ENCODE results near the gene C16orf74.

Gene C16orf74

GRCh38 chr16:85673529-85674417 lies 77.1 kb downstream of the C16orf74 start:
- peak; percentile 22 for ATAC-seq
- DNase-seq, result no peak

- DNase-seq (no peak), ATAC-seq (no peak)
Observed at GRCh38 chr16:85670840-85671239, 80.1 kb downstream of the C16orf74 start.

- DNase-seq, result no peak
- no peak for ATAC-seq
Observed at GRCh38 chr16:85668676-85669424, 82.0 kb downstream of the C16orf74 start.

DNA sequence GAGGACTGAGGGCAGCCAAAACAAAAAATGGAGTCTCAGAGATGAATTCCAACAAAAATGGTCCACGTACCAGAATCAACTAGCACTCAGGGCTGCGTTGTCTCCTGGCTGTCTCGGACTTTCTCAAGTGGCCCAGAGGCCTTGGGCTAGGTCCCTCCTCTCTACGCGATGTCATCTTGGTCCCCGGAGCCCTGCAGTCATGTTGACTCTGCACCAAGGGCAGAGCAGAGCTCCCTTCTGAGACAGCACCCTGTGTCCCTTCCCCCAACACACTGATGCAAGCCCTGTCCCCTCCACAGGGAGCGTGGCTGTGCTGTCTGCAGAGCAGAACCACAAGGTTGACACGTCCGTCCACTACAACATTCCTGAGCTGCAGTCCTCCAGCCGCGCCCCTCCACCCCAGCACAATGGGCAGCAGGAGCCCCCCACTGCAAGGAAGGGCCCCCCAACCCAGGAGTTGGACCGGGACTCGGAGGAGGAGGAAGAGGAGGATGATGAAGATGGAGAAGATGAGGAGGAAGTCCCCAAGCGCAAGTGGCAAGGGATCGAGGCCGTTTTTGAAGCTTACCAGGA lies 83.0 kb downstream of the C16orf74 start:
- DNase-seq (no peak), ATAC-seq (no peak)

- DNase-seq, result no peak
- ATAC-seq, result no peak
Observed at GRCh38 chr16:85667261-85667660, 83.6 kb downstream of the C16orf74 start.

DNA sequence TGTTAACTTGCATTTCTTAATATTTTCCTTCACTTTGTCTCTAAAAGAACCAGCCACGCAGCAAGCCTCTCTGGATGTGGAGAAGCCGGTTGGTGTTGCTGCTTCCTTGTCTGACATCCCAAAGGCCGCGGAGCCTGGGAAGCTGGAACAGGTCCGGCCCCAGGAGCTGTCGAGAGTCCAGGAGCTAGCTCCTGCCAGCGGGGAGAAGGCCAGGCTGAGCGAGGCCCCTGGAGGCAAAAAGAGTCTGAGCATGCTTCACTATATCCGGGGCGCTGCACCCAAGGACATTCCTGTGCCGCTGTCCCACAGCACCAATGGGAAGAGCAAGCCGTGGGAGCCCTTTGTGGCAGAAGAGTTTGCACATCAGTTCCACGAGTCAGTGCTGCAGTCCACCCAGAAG lies 85.0 kb downstream of the C16orf74 start:
- ATAC-seq (no peak), DNase-seq (no peak)

- DNase-seq (no peak), ATAC-seq (no peak)
Observed at GRCh38 chr16:85665373-85665740, 85.5 kb downstream of the C16orf74 start.

DNA sequence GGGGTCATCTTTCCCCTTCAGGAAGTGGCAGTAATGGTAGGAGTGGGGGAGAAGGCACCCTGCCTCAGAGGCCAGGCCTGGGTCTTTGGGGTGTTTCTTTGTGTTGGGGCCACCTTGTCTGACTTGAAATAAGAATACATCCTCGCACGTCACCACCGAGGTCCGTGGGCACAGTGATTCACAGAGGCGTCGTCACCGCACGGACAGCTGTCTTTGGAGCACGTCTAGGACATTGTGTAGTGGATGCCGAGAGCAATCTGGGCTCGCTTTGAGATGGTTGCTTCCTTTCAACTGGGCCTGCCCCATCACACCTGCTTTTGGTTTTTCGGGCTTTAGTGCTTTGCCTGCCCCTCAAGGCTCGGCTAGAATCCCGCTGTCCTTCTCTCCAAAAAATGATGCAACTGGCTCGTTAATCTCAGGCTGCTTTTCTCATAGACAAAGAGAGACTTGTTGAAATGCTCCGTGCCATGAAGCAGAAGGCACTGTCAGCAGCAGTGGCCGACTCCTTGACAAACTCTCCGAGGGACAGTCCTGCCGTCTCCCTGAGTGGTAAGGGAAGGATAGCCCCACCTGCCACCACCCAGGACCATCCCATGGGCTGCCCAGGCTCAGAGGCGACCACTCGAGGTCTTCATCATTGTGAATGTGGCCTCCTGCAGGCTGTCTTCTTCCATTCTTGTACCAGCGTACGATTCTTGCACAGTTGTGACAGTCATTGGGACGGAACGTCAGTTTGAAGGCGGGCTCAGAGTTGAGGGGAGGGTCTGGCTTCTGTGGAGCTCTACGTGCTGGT lies 86.1 kb downstream of the C16orf74 start:
- ATAC-seq, result no peak

DNA sequence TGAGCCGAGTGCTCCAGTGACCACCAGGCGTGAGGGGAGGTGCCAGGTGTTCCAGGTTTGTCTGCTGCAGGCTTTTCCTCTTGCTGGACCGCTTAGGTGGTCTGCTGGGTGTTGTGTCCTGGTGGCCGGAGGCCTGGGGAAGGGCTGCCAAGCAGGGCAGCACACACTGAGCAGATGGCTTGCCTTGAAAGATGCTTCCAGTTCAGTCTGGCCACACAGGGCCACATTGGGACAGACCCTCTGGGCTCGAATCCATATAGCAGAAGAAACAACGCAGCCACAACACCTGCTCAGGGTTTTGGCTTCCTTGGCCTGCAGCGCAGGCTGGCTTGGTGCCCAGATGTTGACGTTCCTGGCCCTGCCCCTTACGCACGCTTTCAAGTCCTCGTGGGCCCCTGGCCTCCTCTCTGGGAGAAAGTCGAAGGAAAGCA lies 87.0 kb downstream of the C16orf74 start:
- no peak for ATAC-seq
- no peak for DNase-seq

More for the DNA sequence above, 86.1 kb downstream of the C16orf74 start:
- no peak for DNase-seq

DNA sequence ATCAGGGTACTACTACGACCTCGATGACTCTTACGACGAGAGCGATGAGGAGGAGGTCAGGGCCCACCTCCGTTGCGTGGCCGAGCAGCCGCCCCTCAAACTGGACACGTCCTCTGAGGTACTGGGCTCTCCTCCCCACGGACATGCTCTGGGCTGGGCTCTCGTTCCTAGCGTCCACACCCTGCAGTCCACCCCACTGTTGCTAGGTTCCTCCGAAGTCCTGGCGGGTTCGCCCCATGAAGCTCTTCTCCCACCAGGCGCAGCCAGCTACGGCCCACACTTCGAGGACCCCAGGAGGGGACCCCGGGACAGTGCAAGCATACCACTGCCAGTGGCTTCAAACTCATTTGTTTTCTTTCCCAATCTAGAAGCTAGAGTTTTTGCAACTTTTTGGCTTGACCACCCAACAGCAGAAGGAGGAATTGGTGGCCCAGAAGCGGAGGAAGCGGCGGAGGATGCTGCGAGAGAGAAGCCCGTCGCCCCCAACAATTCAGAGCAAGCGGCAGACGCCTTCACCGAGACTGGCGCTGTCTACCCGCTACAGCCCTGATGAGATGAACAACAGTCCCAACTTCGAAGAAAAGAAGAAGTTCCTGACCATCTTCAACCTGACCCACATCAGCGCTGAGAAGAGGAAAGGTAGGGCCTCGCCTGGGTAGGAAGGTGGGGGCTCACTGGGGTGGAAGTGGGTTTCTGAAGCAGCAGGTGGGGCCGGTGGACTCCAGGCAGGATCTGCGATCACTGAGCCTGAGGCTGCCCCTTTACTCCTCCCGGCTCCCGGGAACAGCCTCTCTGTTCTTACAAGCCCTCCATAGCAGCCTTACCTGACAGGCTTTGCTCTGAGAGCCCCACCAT lies 87.7 kb downstream of the C16orf74 start:
- DNase-seq, result no peak
- ATAC-seq, result no peak

DNA sequence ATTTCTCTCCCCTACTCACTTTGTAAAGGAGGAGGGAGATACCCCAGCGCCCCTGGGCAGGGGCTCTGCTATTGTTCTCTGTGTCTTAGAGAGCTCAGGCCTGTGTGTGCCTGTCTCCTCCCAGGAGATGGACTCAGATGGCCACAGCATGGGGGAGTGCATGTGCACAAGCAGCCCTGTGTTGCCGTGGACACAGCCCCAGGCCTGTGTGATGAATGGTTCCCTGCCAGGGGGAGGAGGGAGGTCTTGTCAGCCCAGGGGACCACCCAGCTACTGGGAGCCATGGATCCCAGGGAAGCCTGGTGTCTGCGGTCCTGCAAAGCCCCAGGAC lies 88.4 kb downstream of the C16orf74 start:
- DNase-seq (no peak), ATAC-seq (no peak)

- ATAC-seq, result no peak
- DNase-seq, result no peak
Observed at GRCh38 chr16:85661740-85662481, 89.0 kb downstream of the C16orf74 start.

DNA sequence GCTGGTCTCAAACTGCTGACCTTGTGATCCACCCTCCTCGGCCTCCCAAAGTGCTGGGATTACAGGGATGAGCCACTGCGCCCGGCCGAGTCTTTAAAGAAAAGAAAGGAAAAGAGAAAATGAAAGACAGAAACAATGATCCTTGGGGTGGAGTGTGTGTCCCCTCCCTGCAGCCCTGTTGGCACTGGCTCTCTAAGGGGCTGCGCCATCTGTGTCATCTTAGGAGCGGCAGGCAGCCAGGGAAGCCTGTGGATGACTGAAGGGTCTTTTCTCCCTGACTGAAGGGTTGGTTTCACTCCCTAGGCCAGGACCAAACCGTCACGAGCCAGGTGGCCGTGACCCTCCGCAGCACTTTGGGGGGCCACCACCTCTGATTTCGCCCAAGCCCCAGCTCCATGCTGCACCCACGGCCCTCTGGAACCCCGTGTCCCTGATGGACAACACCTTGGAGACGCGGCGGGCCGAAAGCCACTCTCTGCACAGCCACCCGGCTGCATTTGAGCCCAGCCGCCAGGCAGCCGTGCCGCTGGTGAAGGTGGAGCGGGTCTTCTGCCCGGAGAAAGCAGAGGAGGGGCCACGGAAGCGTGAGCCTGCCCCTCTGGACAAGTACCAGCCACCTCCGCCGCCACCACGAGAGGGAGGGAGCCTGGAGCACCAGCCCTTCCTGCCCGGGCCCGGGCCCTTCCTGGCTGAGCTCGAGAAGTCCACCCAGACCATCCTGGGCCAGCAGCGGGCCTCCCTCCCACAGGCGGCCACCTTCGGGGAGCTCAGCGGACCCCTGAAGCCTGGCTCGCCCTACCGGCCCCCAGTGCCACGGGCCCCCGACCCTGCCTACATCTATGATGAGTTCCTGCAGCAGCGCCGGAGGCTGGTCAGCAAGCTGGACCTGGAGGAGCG lies 89.8 kb downstream of the C16orf74 start:
- ATAC-seq (no peak), DNase-seq (no peak)

DNA sequence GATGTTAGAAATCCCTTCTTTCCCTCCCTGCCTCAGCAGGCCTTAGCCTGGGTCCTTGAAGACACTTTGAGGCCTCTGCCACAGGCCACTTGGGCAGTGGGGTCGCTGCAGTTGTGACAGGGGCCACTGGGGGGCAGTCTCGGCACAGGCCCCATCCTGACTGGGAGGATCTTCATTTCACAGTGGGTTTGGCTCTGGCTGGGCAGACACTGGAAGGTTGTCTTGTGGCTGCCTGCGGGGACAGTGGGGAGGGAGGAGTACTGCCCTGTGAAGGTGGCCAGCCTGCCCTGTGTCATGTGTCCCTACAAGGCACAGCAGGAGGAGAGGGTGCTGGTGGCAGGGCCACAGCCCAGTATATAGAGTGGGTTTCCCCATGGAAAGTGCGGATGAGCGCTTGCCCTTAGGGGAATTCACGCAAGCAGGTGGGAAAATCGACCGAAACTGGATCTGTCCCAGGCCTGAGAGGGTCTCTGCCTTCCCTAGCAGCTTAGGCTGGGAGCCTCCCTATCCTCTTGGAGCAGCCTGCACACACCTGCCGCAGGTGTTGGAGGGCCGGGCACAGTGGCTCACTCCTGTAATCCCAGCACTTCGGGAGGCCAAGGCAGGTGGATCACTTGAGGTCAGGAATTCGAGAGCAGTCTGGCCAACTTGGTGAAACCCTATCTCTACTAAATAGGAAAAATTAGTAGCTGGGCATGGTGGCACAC lies 90.9 kb downstream of the C16orf74 start:
- peak; percentile 69 for ATAC-seq
- peak; percentile 80 for DNase-seq

DNA sequence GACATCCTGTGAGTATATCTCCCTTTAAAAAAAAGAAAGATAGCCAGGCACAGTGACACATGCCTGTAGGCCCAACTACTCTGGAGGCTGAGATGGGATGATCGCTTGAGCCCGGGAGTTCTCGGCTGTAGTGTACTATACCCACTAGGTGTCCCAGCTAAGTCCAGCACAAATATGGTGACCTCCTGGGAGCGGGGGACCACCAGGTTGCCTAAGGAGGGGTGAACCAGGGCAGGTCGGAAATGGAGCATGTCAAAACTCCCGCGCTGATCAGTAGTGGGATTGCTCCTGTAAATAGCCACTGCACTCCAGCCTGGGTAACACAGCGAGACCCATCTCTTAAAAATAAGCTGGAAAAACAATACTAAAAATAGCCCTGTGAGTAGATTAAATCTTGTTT lies 91.6 kb downstream of the C16orf74 start:
- DNase-seq, result no peak
- ATAC-seq, result no peak

GRCh38 chr16:85658504-85659326 lies 92.2 kb downstream of the C16orf74 start:
- ATAC-seq (no peak), DNase-seq (no peak)

- no peak for ATAC-seq
- no peak for DNase-seq
Observed at GRCh38 chr16:85657996-85658395, 92.9 kb downstream of the C16orf74 start.

Data from stimulated activated naive CD8-positive, alpha-beta T cell treated with anti-CD3 and anti-CD28 coated beads, Interleukin-15, Interleukin-2, amounts not matched to agents 100 U/mL and 50 U/mL, for 24 hours (primary cell).